Choroid plexus epithelial cell (primary cell): Measurements from ENCODE around the gene EXOC6B.

Source experiments
- DNase-seq: peaks from one replicate; pipeline ENCODE4 v3.0.0-alpha.2; 2010; ENCODE audit warnings: low read depth
- H3K4me3 ChIP-seq: 2 replicates; pipeline ENCODE4 v1.5.1; 2011; ENCODE audit warnings: low read depth, mild to moderate bottlenecking, control low read depth, low read length, moderate library complexity
- CTCF ChIP-seq: conservative IDR thresholded peaks from 2 replicates; pipeline ENCODE4 v1.5.1; 2011; ENCODE audit warnings: low read depth, mild to moderate bottlenecking, control low read depth, inconsistent platforms, low read length, moderate library complexity

Gene EXOC6B

GRCh38 chr2:72851333-72851732 lies 25.5 kb upstream of the EXOC6B start:
- TF ChIP-seq CTCF, result no peak
- DNase-seq, result no peak
- no peak overlapping the region for H3K4me3 ChIP-seq

- DNase-seq, result no peak
- H3K4me3 ChIP-seq, result no peak overlapping the region
- TF ChIP-seq CTCF, result no peak
Observed at GRCh38 chr2:72849138-72849462, 23.3 kb upstream of the EXOC6B start.

- no peak overlapping the region for H3K4me3 ChIP-seq
- no peak for TF ChIP-seq CTCF
- no peak for DNase-seq
Observed at GRCh38 chr2:72848436-72849137, 22.8 kb upstream of the EXOC6B start.

- no peak overlapping the region for H3K4me3 ChIP-seq
- DNase-seq, result no peak
- no peak for TF ChIP-seq CTCF
Observed at GRCh38 chr2:72847534-72848315, 21.9 kb upstream of the EXOC6B start.

GRCh38 chr2:72846171-72847095 lies 20.6 kb upstream of the EXOC6B start:
- no peak for TF ChIP-seq CTCF
- no peak for DNase-seq
- H3K4me3 ChIP-seq, result no peak overlapping the region

GRCh38 chr2:72843301-72843700 lies 17.5 kb upstream of the EXOC6B start:
- TF ChIP-seq CTCF, result no peak
- no peak overlapping the region for H3K4me3 ChIP-seq
- no peak for DNase-seq
